KBM-7 (cell line): ENCODE data around the gene SEC24D.
"Not testable (repeated sequence)": the region's sequence is repeated elsewhere in the genome, so short reads cannot be mapped to it uniquely, and the experiment has no call there.

Experiments used
- DNase-seq: peaks from one replicate; pipeline ENCODE4 v3.0.0-alpha.2; 2015
- in situ Hi-C: fragments of 300-500 bp; cut with MboI; formaldehyde crosslinking; loops from 2 replicates; pipeline ENCODE4 v1.14.3; 2020; ENCODE audit warnings: low sequenced_read_pairs, low pct_unique_long_range_greater_than_20kb, mixed read lengths

The SEC24D gene

GRCh38 chr4:118782886-118783285 is 53.0 kb downstream of the SEC24D start:
- in situ Hi-C loops, DNase-seq: not testable (repeated sequence)

DNA sequence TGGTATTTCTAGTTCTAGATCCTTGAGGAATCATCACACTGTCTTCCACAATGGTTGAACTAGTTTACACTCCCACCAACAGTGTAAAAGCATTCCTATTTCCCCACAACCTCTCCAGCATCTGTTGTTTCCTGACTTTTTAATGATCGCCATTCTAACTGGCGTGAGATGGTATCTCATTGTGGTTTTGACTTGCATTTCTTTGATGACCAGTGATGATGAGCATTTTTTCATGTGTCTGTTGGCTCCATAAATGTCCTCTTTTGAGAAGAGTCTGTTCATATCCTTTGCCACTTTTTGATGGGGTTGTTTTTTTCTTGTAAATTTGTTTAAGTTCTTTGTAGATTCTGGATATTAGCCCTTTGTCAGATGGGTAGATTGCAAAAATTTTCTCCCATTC is 58.3 kb downstream of the SEC24D start:
- in situ Hi-C loops, DNase-seq: not testable (repeated sequence)

DNA sequence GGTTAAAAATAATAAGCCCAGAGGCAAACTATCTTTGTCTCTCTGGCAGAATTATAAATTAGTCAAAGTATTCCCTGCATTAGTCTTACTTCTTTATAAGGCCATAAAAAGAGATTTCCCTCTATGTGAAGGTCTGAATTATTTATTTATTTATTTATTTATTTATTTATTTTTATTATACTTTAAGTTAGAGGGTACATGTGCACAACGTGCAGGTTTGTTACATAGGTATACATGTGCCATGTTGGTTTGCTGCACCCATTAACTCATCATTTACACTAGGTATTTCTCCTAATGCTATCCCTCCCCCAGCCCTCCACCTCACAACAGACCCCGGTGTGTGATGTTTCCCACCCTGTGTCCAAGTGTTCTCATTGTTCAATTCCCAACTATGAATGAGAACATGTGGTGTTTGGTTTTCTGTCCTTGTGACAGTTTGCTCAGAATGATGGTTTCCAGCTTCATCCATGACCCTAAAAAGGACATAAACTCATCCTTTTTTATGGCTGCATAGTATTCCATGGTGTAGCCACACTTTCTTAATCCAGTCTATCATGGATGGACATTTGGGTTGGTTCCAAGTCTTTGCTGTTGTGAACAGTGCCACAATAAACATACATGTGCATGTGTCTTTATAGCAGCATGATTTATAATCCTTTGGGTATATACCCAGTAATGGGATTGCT is 58.8 kb downstream of the SEC24D start:
- in situ Hi-C loops, DNase-seq: not testable (repeated sequence)

- no peak for DNase-seq
- in situ Hi-C loops: no loop called here
These were observed 59.6 kb downstream of the SEC24D start for GRCh38 chr4:118776157-118776954.

- DNase-seq: no peak
- in situ Hi-C loops: no loop called here
These were observed 60.5 kb downstream of the SEC24D start for GRCh38 chr4:118775405-118775804.

DNA sequence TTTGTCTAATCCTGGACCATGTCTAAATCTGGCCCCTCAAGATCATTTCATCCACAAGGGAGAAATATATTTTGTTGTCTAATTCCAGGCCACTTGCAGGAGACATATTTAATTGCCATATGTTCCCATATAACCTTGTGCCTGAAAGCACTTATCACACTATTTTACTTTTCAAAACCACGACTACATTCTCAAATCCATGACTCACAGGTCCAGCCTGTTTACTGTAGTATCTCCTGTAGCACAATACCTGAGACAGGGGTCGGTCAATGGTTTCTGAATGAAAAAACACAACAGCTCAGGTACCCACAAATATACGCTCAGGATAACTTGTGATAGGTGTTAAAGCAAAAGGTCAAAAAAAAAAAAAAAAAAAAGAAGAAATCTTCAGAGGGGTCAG is 60.9 kb downstream of the SEC24D start:
- in situ Hi-C loops: no loop called here
- DNase-seq: no peak

- no peak for DNase-seq
- in situ Hi-C loops: no loop called here
These were observed 61.6 kb downstream of the SEC24D start for GRCh38 chr4:118774321-118774720.

DNA sequence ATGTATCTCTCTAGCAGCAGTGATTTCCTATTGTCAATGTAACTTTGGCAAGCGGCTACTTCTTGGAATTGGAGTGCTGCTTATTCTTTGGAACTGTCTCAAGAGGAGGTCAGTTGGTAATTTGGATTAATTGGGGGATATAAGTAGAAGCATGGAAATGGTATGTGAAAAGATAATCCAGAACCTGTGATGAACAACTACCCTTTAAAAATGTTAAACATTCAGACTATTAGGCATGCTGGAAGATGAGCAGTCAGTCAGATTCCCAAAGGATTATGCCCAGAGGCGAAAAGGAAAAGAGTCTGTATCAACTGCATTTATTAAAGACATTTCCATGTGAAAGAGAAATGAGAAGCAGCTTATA is 62.5 kb downstream of the SEC24D start:
- no peak for DNase-seq
- in situ Hi-C loops: no loop called here

- in situ Hi-C loops: no loop called here
- DNase-seq: no peak
These were observed 63.0 kb downstream of the SEC24D start for GRCh38 chr4:118772767-118773428.

- peak; percentile 60 for DNase-seq
These were observed 63.7 kb downstream of the SEC24D start for GRCh38 chr4:118772081-118772766.

GRCh38 chr4:118770741-118771187 is 65.2 kb downstream of the SEC24D start:
- in situ Hi-C loops: no loop called here
- no peak for DNase-seq

More at GRCh38 chr4:118772081-118772766, 63.7 kb downstream of the SEC24D start:
- in situ Hi-C loops: no loop called here

DNA sequence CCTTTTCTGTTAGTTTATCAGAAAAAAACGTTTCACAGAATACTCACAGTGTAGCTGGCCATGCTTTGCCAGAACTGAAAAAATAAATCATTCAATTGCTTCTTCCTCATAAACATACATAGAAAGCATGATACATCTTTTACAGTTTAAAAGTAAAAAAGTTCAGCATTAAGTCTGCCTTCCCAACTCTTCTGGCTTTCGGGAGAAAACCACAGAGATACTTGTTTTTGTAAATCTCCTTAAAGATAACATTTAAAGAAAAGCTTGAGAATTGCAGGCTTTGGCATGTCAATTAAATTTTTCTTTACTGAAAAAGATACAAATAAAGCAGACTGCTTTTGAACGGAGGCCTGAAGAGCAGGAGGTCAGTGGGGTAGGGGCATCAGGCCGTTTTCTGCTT is 66.8 kb downstream of the SEC24D start:
- in situ Hi-C loops: no loop called here
- no peak for DNase-seq

DNA sequence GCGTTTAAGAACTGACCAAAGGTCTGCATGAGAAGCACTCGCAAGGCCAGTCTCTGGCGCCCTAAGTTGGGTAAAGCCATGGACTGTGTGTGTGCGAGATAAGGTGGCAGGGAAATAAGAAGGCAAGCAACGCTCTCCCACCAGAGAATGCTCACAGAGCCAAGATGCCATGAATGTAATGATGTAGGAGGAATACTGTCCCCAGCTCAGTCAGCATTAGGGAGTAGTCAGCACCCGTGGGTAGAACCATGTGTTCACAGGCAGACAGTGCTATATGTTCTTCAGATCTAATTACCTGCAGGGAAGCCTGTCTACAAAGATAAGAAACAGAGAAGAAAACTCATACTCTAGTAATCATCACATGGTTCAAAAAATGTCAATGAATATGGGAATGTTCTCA is 68.8 kb downstream of the SEC24D start:
- in situ Hi-C loops: no loop called here
- no peak for DNase-seq

DNA sequence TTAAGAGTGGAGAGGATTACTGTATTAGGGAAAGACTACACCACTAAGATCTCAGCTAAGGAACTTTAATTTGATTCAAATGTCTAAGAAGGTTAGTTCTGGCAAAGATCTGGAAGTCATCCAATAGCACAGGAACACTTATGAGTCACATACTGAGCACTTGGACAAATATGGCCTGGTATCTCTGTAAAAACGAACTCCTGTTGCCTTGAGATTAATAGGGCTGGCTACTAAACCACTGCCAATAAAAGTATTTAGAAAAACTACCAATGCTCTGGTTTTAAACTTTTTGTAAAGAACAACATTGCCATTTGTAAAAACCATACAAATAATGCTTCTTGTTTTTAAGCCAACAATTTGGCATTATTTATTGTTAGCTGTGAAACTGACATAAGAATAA is 70.5 kb downstream of the SEC24D start:
- DNase-seq: no peak
- in situ Hi-C loops: no loop called here

DNA sequence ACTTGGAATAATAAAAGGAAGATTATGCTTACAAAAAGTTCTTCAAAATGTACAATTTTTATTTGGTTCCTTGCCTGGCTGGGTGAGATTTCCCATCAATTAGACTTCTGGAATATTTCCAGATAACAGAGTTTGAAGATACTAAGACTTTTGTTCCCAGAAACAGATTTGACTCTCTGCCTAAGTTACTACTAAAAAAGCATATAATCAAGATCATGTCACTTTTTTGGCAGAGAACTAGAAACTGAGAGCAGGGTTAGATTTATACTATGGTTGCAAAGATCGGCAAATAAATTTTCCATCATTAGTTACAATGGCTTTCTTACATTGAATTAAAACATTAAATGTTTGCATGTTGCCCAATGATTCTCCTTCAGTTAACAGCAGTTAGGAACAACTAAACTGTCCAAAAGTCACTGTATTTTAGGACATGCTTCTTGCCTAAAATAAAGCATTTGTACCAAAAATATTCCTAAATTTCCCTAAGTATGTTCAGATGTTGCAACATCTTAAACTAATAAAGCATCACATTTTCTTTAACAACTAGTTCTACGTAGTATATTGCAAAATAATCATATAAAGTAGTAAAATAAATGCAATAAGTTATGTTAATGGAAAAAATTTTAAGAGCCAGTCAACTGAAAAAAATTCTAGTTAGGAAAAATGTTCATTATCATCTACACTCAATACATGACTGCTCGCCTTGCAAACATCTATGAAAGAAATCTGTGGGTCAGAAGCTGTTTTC is 73.0 kb downstream of the SEC24D start:
- in situ Hi-C loops: no loop called here
- DNase-seq: no peak

- DNase-seq: no peak
- in situ Hi-C loops: no loop called here
These were observed 73.8 kb downstream of the SEC24D start for GRCh38 chr4:118762155-118762554.

DNA sequence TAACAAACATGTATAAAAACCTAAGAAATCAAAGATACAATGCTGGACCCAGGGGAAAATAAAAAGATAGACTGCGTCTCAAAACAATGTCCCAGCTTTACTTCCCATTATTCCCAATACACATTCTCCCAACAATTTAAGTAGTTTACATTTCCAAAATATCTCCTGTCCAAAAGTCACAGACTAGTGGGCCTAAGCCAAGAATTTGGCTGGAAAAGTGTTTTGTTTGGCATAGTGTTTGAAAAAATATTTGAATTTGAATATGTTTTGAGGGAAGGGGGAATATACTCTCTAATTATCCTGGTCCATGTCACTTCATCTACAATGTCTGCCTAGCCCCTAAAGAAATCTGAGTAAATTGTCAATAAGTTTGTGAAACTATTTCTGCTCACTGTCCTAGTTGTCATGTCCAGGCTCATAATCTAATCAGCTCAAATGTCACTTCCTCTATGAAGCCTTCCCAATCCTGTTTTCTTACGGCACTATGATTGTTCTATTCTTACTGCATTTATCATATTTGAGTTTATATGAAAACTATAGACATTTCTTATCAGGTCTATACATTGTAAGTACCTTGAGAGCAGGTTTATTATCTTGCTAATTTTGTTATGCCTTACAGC is 74.4 kb downstream of the SEC24D start:
- in situ Hi-C loops: no loop called here
- DNase-seq: no peak

GRCh38 chr4:118760493-118760892 is 75.4 kb downstream of the SEC24D start:
- no peak for DNase-seq
- in situ Hi-C loops: no loop called here

- in situ Hi-C loops: no loop called here
- no peak for DNase-seq
These were observed 75.8 kb downstream of the SEC24D start for GRCh38 chr4:118760092-118760491.
